IMR-90 (cell line): ENCODE measurements around the gene MTHFD2L. TPM values are rescaled to one million over a fixed set of nuclear protein-coding genes. Genes with fewer than 3 reads are reported as not detected.

ENCODE experiments used
- ATAC-seq: fragments of 200-7000 bp; cut with Tn5 transposase; 2 replicates; pipeline ENCODE4 v1.9.1; 2020; ENCODE audit warnings: low read depth, mild to moderate bottlenecking, moderate library complexity
- BruUV-seq: library from RNA; stranded (reverse); fragments of 400-500 nt; replicated peaks from 2 replicates; lab custom pipeline; 2021; lab: Mats Ljungman, UMichigan
- CTCF ChIA-PET: fragments of 300-600 bp; formaldehyde crosslinking; extraction: SDS; loops from one replicate; lab custom pipeline; 2021; ENCODE audit warnings: antibody characterized with exemption; lab: Yijun Ruan, JAX
- POLR2A ChIA-PET: fragments of 300-600 bp; sonication (Branson Sonifier 250); formaldehyde crosslinking; loops from one replicate; lab custom pipeline; 2022; ENCODE audit warnings: antibody characterized with exemption; ENCODE audit not compliant: unreplicated experiment; lab: Charles Lee
- DNase-seq: peaks from one replicate; pipeline ENCODE4 v3.0.0; 2013
- H2AFZ ChIP-seq: replicated peaks from 2 replicates; pipeline ENCODE3; 2013; ENCODE audit warnings: low read length, mild to moderate bottlenecking; ENCODE audit not compliant: poor library complexity
- H2AK5ac ChIP-seq: 2 replicates; pipeline ENCODE4 v1.6.1; 2013; ENCODE audit warnings: low read depth, low read length, inconsistent platforms
- H2AK9ac ChIP-seq: replicated peaks from 2 replicates; pipeline ENCODE3; 2013; ENCODE audit warnings: mild to moderate bottlenecking, low read depth, low read length, moderate library complexity; ENCODE audit not compliant: poor library complexity
- H2BK120ac ChIP-seq: 2 replicates; pipeline ENCODE4 v1.6.1; 2013; ENCODE audit warnings: low read depth, low read length, inconsistent platforms
- H2BK15ac ChIP-seq: 3 replicates; pipeline ENCODE4 v1.6.1; 2013; ENCODE audit warnings: low read depth, low read length, inconsistent platforms
- H2BK20ac ChIP-seq: 2 replicates; pipeline ENCODE4 v1.6.1; 2013; ENCODE audit warnings: low read depth, mild to moderate bottlenecking, inconsistent platforms, low read length, moderate library complexity
- H2BK5ac ChIP-seq: 2 replicates; pipeline ENCODE4 v1.6.1; 2013; ENCODE audit warnings: mild to moderate bottlenecking, low read depth, low read length, inconsistent platforms; ENCODE audit not compliant: poor library complexity, severe bottlenecking
- H3K14ac ChIP-seq: replicated peaks from 2 replicates; pipeline ENCODE4 v1.6.1; 2013; ENCODE audit warnings: low read depth, low read length, inconsistent platforms
- H3K18ac ChIP-seq: 2 replicates; pipeline ENCODE4 v1.6.1; 2013; ENCODE audit warnings: low read depth, low read length, control low read depth
- H3K23ac ChIP-seq: 2 replicates; pipeline ENCODE4 v1.6.1; 2013; ENCODE audit warnings: low read depth, low read length, inconsistent platforms
- H3K27ac ChIP-seq: 2 replicates; pipeline ENCODE4 v1.5.1; 2013; ENCODE audit warnings: mild to moderate bottlenecking, control low read depth, low read length; ENCODE audit not compliant: insufficient read depth
- H3K27me3 ChIP-seq: 2 replicates; pipeline ENCODE4 v1.6.1; 2013; ENCODE audit warnings: low read length; ENCODE audit not compliant: control insufficient read depth, insufficient read depth
- H3K36me3 ChIP-seq: 2 replicates; pipeline ENCODE4 v1.6.1; 2013; ENCODE audit warnings: low read length, mixed read lengths; ENCODE audit not compliant: control insufficient read depth, insufficient read depth
- H3K4ac ChIP-seq: 2 replicates; pipeline ENCODE4 v1.6.1; 2013; ENCODE audit warnings: low read depth, low read length, inconsistent platforms
- H3K4me1 ChIP-seq: 2 replicates; pipeline ENCODE4 v1.6.1; 2013; ENCODE audit warnings: low read length, mixed read lengths; ENCODE audit not compliant: control insufficient read depth, insufficient read depth
- H3K4me2 ChIP-seq: 2 replicates; pipeline ENCODE4 v1.6.1; 2013; ENCODE audit warnings: low read depth, mild to moderate bottlenecking, control low read depth, low read length, moderate library complexity
- H3K4me3 ChIP-seq: 2 replicates; pipeline ENCODE4 v1.5.1; 2013; ENCODE audit warnings: low read depth, mild to moderate bottlenecking, control low read depth, low read length, moderate library complexity; ENCODE audit not compliant: insufficient read depth
- H3K56ac ChIP-seq: 2 replicates; pipeline ENCODE4 v1.6.1; 2013; ENCODE audit warnings: low read length, inconsistent platforms; ENCODE audit not compliant: insufficient read depth; ENCODE audit errors: extremely low read depth
- H3K79me1 ChIP-seq, 2 experiments: 2 replicates each; pipeline ENCODE4 v1.6.1; 2013; ENCODE audit warnings: low read length in 2 of 2, inconsistent platforms in 1 of 2, low read depth in 1 of 2
- H3K9ac ChIP-seq: 2 replicates; pipeline ENCODE4 v1.6.1; 2013; ENCODE audit warnings: low read depth, low read length, control low read depth
- H3K9me1 ChIP-seq: 2 replicates; pipeline ENCODE4 v1.6.1; 2013; ENCODE audit warnings: low read length, inconsistent platforms; ENCODE audit not compliant: insufficient read depth
- H3K9me3 ChIP-seq: 2 replicates; pipeline ENCODE4 v1.6.1; 2013; ENCODE audit warnings: low read length; ENCODE audit not compliant: control insufficient read depth, insufficient read depth
- H4K20me1 ChIP-seq: 2 replicates; pipeline ENCODE4 v1.6.1; 2013; ENCODE audit warnings: low read length, inconsistent platforms; ENCODE audit not compliant: insufficient read depth
- H4K5ac ChIP-seq: 2 replicates; pipeline ENCODE4 v1.6.1; 2013; ENCODE audit warnings: mild to moderate bottlenecking, low read depth, low read length, control low read depth
- H4K8ac ChIP-seq, 2 experiments: 2 replicates each; pipeline ENCODE4 v1.6.1; 2013; ENCODE audit warnings: low read depth in 2 of 2, low read length in 2 of 2, control low read depth in 1 of 2, inconsistent platforms in 1 of 2
- H4K91ac ChIP-seq: 2 replicates; pipeline ENCODE4 v1.6.1; 2013; ENCODE audit warnings: low read depth, low read length, inconsistent platforms; ENCODE audit not compliant: insufficient read depth
- BHLHE40 ChIP-seq: fragments of 150-350 bp; IDR thresholded peaks from 2 replicates; pipeline ENCODE4 v1.6.1; 2016; ENCODE audit warnings: mild to moderate bottlenecking, low read depth, low read length
- CEBPB ChIP-seq: IDR thresholded peaks from 2 replicates; pipeline ENCODE4 v1.6.1; 2012; ENCODE audit warnings: low read depth, low read length, improper control_type of control experiment
- MAFK ChIP-seq: IDR thresholded peaks from 2 replicates; pipeline ENCODE4 v1.6.1; 2012; ENCODE audit warnings: low read depth, low read length, improper control_type of control experiment
- NFE2L2 ChIP-seq: fragments of 150-350 bp; IDR thresholded peaks from 2 replicates; pipeline ENCODE4 v1.6.1; 2016; ENCODE audit warnings: low read depth, mild to moderate bottlenecking, low read length
- POLR2A ChIP-seq: IDR thresholded peaks from 2 replicates; pipeline ENCODE4 v1.6.1; 2012; ENCODE audit warnings: mild to moderate bottlenecking, low read depth, low read length
- RAD21 ChIP-seq: IDR thresholded peaks from 2 replicates; pipeline ENCODE4 v1.6.1; 2012; ENCODE audit warnings: low read length, improper control_type of control experiment
- RFX5 ChIP-seq: IDR thresholded peaks from 2 replicates; pipeline ENCODE4 v1.8.0; 2012; ENCODE audit warnings: low read depth, mild to moderate bottlenecking, low read length, moderate library complexity
- SMC3 ChIP-seq: fragments of 150-350 bp; IDR thresholded peaks from 2 replicates; pipeline ENCODE4 v1.6.1; 2016; ENCODE audit warnings: low read depth, mild to moderate bottlenecking, antibody characterized with exemption, low read length, moderate library complexity
- WGBS, 2 experiments: methylation state at CpG; one replicate each; pipeline versions ENCODE4 v1.1.5 to v1.1.7; 2013; ENCODE audit warnings: missing lambda C conversion rate in 2 of 2; ENCODE audit not compliant: insufficient read length in 1 of 2; ENCODE audit errors: extremely low coverage in 2 of 2; 5-methylcytosine and 5-hydroxymethylcytosine counted together
- dilution Hi-C: fragments of 300-500 bp; cut with HindIII; formaldehyde crosslinking; loops from one replicate; pipeline ENCODE4 v1.14.3; 2018; ENCODE audit warnings: low sequenced_read_pairs; ENCODE audit not compliant: unreplicated experiment
- in situ Hi-C: fragments of 300-500 bp; cut with MboI; formaldehyde crosslinking; loops from 3 replicates; pipeline ENCODE4 v1.14.3; 2019; ENCODE audit warnings: low sequenced_read_pairs, inconsistent platforms, mixed read lengths
- intact Hi-C: fragments of 100-400 bp; cut with micrococcal nuclease; formaldehyde crosslinking; loops from 2 replicates; pipeline ENCODE4 v1.10.0; 2022
- polyA plus RNA-seq, 3 experiments: library from polyadenylated mRNA; depleted of rRNA; stranded (reverse); fragments of >200 nt; gene quantifications; 2 replicates each; pipeline ENCODE4 v1.2.3, GENCODE V29; 2012; ENCODE audit warnings: low replicate concordance in 1 of 3
- total RNA-seq: library from RNA; depleted of rRNA; stranded (reverse); fragments of >200 nt; gene quantifications from 2 replicates; pipeline ENCODE4 v1.2.3, GENCODE V29; 2012
- TF ChIP-seq, protein P1 (sequence below): fragments of 150-350 bp; IDR thresholded peaks from 2 replicates; pipeline ENCODE4 v1.6.1; 2016; ENCODE audit warnings: low read depth, mild to moderate bottlenecking, low read length, moderate library complexity, borderline replicate concordance
- TF ChIP-seq, protein P2 (sequence below): conservative IDR thresholded peaks from 2 replicates; pipeline ENCODE4 v1.5.1; 2012; ENCODE audit warnings: mild to moderate bottlenecking, low read depth, low read length, improper control_type of control experiment
- TF ChIP-seq, protein P3 (sequence below): fragments of 150-350 bp; IDR thresholded peaks from 2 replicates; pipeline ENCODE4 v1.6.1; 2017; ENCODE audit warnings: mild to moderate bottlenecking, antibody characterized with exemption, low read length, low read depth

The MTHFD2L gene
- total and polyA plus RNA-seq, 2 of the 4 experiments (the other 2 are of a cell fraction): 2.8 to 4.3 TPM

DNA sequence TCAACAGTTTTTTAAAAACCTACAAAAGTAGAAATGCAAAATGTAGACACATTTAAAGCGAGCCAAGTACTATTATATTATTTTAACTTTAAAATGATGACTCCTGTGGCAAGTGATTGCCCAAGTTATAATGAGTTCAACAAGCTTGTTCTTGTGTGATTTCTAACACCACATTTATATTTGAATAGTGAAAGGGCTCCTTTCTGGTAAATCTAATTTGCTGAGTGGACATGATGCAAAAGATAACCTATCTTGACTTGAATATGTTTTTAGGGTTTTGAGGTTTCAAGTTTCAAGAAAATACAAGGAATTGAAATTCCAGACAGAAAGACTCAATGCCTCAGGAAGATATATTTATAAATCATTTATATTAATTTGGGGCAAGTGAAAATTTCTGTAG, 149.3 kb downstream of the MTHFD2L start:
- H3K4me2 ChIP-seq: no peak overlapping the region
- no peak overlapping the region for H3K18ac ChIP-seq
- H4K91ac ChIP-seq: no peak overlapping the region
- no peak overlapping the region for H2AFZ ChIP-seq
- no peaks in the 10 kb centered on the region for H3K9me3 ChIP-seq
- ATAC-seq: no peak
- no peak overlapping the region for H2BK120ac ChIP-seq
- H4K20me1 ChIP-seq: no peaks in the 10 kb centered on the region
- CTCF ChIA-PET: interaction anchor here (1.3 kb wide), 1 partner anchor 118 kb away, joined by 6 read pairs; no protein-coding TSS in a partner anchor
- H3K79me1 ChIP-seq: no peaks in the 10 kb centered on the region
- no peak for DNase-seq
- intact Hi-C loops: no loop called here
- H3K4me3 ChIP-seq: no peak overlapping the region
- no peak overlapping the region for H2BK20ac ChIP-seq
- no peaks in the 10 kb centered on the region for H3K27me3 ChIP-seq
- H3K23ac ChIP-seq: no peak overlapping the region
- H4K5ac ChIP-seq: no peak overlapping the region
- H3K14ac ChIP-seq: no peak overlapping the region
- POLR2A ChIA-PET: no interaction called here
- TF ChIP-seq, protein P1, sequence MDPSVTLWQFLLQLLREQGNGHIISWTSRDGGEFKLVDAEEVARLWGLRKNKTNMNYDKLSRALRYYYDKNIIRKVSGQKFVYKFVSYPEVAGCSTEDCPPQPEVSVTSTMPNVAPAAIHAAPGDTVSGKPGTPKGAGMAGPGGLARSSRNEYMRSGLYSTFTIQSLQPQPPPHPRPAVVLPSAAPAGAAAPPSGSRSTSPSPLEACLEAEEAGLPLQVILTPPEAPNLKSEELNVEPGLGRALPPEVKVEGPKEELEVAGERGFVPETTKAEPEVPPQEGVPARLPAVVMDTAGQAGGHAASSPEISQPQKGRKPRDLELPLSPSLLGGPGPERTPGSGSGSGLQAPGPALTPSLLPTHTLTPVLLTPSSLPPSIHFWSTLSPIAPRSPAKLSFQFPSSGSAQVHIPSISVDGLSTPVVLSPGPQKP: no peak
- TF ChIP-seq NFE2L2 (no peak), SMC3 (no peak), CEBPB (no peak), MAFK (no peak), BHLHE40 (no peak), RAD21 (no peak), POLR2A (no peak), RFX5 (no peak)
- TF ChIP-seq, protein P2, sequence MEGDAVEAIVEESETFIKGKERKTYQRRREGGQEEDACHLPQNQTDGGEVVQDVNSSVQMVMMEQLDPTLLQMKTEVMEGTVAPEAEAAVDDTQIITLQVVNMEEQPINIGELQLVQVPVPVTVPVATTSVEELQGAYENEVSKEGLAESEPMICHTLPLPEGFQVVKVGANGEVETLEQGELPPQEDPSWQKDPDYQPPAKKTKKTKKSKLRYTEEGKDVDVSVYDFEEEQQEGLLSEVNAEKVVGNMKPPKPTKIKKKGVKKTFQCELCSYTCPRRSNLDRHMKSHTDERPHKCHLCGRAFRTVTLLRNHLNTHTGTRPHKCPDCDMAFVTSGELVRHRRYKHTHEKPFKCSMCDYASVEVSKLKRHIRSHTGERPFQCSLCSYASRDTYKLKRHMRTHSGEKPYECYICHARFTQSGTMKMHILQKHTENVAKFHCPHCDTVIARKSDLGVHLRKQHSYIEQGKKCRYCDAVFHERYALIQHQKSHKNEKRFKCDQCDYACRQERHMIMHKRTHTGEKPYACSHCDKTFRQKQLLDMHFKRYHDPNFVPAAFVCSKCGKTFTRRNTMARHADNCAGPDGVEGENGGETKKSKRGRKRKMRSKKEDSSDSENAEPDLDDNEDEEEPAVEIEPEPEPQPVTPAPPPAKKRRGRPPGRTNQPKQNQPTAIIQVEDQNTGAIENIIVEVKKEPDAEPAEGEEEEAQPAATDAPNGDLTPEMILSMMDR: no peak
- TF ChIP-seq, protein P3, sequence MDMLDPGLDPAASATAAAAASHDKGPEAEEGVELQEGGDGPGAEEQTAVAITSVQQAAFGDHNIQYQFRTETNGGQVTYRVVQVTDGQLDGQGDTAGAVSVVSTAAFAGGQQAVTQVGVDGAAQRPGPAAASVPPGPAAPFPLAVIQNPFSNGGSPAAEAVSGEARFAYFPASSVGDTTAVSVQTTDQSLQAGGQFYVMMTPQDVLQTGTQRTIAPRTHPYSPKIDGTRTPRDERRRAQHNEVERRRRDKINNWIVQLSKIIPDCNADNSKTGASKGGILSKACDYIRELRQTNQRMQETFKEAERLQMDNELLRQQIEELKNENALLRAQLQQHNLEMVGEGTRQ: no peak
- no peak overlapping the region for H3K56ac ChIP-seq
- no TSS peak for BruUV-seq
- in situ Hi-C loops: loop anchor here (25.0 kb wide), 1 partner anchor 645 kb away; no protein-coding TSS in a partner anchor
- H3K4me1 ChIP-seq: no peaks in the 10 kb centered on the region
- H3K9ac ChIP-seq: no peak overlapping the region
- no peak overlapping the region for H2AK9ac ChIP-seq
- H2AK5ac ChIP-seq: no peak overlapping the region
- no CpG with 5 or more reads among the region's 1 CpG for WGBS, 2 experiments
- H3K4ac ChIP-seq: no peak overlapping the region
- H2BK15ac ChIP-seq: no peak overlapping the region
- no peak overlapping the region for H4K8ac ChIP-seq
- no peak overlapping the region for H2BK5ac ChIP-seq
- H3K27ac ChIP-seq: no peak overlapping the region
- dilution Hi-C loops: no loop called here
- no peaks in the 10 kb centered on the region for H3K36me3 ChIP-seq
- H3K9me1 ChIP-seq: no peaks in the 10 kb centered on the region
